TTC549 (cell line): ENCODE measurements around the gene C22orf31.

Experiments
- FAIRE-seq: peaks from 2 replicates; lab custom pipeline; 2012; peaks lifted over from hg19 to GRCh38; lab: Jason Lieb, UNC

The C22orf31 gene

DNA sequence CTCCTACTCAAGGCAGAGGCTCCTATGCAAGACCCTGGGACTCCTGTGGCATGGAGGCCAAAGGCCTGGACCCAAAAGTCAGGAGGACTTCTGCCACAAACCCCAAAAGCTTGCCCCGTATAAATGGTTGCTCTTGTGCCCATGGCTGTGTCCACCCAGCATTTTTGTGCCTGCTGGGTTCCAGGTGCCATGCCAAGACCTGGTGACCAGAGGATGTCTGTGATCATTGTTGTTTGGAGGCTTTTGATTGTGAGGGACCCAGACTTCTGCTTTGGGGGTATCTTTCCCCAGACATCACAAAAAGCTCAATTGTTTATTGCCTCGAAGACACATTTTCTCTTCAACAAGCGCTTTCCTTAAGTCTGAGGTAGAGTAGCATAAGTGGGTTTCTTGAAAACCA is 35.1 kb downstream of the C22orf31 start:
- no peak for FAIRE-seq

DNA sequence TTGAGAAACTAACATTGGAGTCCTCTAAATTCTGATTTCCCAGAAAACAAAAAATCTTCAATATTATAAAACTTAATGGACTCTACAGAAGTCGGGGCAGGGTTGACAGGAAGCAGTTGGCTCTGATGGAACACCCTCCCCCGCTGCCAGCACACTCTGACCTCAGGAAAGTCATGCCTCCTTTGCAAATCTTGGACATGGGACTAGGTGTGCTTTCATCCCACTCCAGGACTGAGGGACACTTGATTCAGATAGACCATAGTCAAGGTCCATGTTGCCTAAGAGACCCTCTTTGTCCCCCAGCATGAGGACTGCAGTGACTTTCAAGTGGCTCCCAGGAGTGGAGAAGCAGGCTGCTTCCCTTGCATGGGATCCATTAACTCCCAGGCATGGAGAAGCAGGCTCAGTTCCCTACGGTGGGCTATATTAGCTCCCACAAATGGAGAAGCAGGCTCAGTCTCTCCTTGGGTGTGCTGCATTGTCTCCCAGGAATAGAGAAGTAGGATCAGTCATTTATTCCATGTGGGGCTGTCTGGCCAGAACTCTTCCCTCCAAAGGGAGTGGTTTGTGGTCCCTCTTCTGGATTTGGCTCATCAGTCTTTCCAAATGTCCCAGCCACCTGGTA is 38.3 kb downstream of the C22orf31 start:
- no peak for FAIRE-seq

DNA sequence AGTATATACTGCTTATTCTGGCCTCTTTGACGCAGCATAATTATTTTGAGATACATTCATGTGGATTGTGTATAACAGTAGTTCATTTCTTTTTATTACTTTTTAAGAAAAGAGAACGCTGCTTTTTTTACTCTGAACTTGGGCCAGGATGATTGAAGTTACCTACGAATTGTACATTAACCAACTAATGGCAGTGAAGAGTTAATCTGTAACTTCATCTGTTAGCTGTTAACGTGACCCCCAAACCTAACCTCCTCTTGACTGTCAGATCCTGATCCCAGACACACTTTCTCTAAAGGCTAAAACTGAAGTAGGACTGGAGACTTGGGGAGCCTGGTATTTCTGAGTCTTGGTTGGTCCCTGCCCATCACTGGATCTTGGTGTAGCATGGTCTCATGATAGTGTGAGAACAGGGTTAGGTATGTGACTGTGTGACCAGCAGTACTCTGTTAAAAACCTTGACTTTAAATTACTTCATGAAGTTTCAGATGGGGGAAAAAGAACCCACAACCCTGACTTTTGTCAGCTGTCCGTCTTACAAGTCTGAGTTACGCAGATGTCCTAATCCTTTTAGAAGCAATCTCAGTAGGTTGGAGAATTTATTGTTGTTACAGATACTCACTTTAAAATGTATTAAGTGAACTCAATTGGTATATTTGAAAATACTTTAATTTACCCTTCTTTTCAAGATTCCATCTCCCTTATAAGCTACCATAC is 39.4 kb downstream of the C22orf31 start:
- FAIRE-seq, result no peak

DNA sequence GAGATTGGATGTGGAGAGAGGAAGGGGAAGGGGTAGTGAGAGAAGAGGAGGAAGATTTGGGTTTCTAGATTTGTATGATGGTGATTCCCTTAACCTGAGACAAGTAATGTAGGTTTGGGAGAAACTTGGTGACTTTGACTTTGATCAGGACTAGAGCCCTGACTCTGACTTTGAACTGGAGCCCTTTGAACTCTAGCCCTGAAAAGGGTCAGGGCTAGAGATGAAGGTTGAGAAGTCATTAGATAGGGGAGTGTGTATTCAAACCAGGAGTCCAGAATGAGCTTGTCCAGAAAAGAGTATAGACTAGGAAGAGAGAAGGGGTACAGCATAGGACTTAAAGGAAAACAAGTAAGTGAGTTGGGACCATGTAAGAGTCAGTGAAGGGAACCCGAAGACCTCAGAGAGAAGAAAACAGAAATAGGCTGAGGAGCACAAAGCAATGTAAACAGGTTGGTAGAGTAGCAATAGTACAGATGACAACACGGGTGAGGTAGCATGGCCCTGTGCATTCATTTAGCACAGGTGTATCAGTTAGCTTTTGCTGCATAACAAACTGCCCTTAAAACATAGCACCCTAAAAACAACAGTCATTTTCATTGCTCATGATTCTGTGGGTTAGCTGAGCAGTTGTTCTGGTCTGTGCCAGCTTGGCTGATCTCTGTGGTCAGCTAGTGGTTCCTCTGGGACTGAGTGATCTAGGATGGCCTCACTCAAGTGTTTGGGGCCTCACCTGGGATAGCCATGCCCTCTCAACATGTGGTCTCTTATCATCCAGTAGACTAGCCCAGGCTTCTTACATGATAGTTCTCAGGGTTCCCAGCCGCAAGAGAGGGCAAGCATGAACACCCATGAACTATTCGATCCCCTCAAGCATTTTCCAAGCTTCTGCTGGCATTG is 43.1 kb downstream of the C22orf31 start:
- FAIRE-seq, result no peak

GRCh38 chr22:29016067-29016938 is 45.3 kb downstream of the C22orf31 start:
- no peak for FAIRE-seq

DNA sequence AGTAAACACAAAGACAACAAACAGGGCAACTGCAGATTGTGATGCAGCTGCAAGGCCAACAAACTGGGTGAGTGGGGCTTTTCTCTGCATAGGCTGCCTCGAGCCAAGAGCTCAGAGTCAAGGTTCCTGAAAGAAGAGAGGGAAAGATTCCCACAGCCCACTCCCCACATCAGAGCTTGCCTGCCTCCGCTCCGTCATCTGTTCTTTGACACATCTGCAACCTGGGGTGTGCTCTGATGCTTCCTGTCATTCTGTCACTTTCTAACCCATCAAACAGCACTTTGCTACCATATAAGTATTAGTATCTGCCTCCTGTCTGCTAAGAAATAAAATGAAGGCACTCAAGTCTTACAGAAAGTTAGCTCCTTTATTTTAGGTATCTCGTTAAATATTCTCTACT is 46.9 kb downstream of the C22orf31 start:
- no peak for FAIRE-seq

DNA sequence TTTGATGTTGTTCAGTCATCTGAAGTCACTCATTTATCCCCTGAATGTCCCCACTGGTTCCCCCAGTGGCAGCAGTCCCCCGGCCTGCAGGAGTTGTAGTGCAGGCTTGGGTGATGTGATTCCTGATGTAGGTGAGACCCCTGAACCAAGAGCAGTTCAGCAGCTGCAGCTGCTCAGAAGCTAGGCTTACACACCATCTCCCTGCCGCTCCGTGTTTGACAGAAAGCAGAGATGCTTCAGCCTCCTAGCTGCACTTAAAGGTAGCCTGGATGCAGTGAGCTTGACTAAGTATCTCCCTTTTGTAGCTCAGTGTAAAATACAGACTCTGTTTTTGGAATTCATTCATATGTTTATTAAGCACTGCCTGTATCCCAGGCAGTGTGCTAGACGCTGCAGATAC is 47.3 kb downstream of the C22orf31 start:
- FAIRE-seq, result no peak

DNA sequence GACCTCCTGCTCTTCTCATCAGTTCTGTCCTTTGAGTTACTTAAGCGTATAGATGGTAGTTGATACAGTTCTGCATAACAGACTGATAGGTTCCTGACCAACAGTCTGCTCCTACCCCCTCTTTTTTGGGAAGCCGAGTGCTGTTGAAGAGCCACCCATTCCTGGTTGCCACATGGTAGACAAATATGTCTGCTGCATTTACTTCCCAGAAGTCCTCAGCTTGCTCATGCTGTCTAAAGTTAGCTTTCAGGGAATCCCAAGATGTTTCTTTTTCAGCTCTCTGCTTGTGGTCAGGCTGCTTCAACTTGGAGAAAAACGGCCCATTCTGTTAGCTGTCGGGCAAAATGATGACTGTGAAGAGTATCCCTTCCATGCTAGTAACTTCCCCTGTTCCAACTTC is 48.7 kb downstream of the C22orf31 start:
- no peak for FAIRE-seq

DNA sequence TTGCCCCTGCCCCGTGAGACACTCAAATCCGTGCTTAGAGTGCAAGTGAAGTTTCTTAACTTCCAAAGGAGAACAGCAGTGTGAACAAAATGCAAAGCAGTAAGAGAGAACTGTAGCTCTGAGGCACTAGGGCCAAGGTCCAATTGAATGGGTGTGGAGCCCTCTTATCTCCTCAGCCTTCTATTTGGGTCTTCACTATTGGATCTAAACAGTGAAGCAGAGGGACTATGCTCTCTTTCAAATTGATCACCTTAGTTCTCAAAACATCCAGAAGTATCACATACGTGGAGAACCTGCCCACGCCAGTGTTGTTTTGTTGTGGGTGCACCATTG is 49.6 kb downstream of the C22orf31 start:
- no peak for FAIRE-seq

GRCh38 chr22:29011240-29012100 is 50.2 kb downstream of the C22orf31 start:
- no peak for FAIRE-seq

- no peak for FAIRE-seq
These were observed 52.5 kb downstream of the C22orf31 start for GRCh38 chr22:29009148-29009547.
